Stimulated activated CD4-positive, alpha-beta T cell treated with anti-CD3 and anti-CD28 coated beads, TNF-alpha, amount 100 ng/mL, for 24 hours (primary cell): ENCODE measurements around the gene SDC3.

Source experiments
- DNase-seq, 3 experiments: peaks; one replicate each; pipeline ENCODE4 v3.0.0-alpha.2; 2020; ENCODE audit warnings: low read depth in 3 of 3

The SDC3 gene

GRCh38 chr1:30888975-30889374, 19.6 kb downstream of the SDC3 start:
- DNase-seq = no peak

- no peak for DNase-seq
These were observed 20.2 kb downstream of the SDC3 start for GRCh38 chr1:30888391-30888790.

GRCh38 chr1:30887485-30888315, 20.9 kb downstream of the SDC3 start:
- DNase-seq = no peak

- DNase-seq = no peak
These were observed 21.7 kb downstream of the SDC3 start for GRCh38 chr1:30886710-30887428.

GRCh38 chr1:30885570-30886522, 22.7 kb downstream of the SDC3 start:
- DNase-seq = no peak

- no peak for DNase-seq
These were observed 23.8 kb downstream of the SDC3 start for GRCh38 chr1:30884723-30885122.

GRCh38 chr1:30883389-30884172, 25.0 kb downstream of the SDC3 start:
- no peak for DNase-seq

GRCh38 chr1:30882678-30883388, 25.7 kb downstream of the SDC3 start:
- no peak for DNase-seq

GRCh38 chr1:30881319-30882181, 27.0 kb downstream of the SDC3 start:
- DNase-seq = no peak

- no peak for DNase-seq
These were observed 27.8 kb downstream of the SDC3 start for GRCh38 chr1:30880678-30881318.

GRCh38 chr1:30879940-30880677, 28.4 kb downstream of the SDC3 start:
- DNase-seq = no peak

- DNase-seq = no peak
These were observed 29.3 kb downstream of the SDC3 start for GRCh38 chr1:30879126-30879786.

GRCh38 chr1:30878559-30878958, 30.0 kb downstream of the SDC3 start:
- no peak for DNase-seq

- no peak for DNase-seq
These were observed 30.5 kb downstream of the SDC3 start for GRCh38 chr1:30878016-30878415.

- DNase-seq = no peak
These were observed 31.2 kb downstream of the SDC3 start for GRCh38 chr1:30877205-30877912.

GRCh38 chr1:30876451-30877204, 31.9 kb downstream of the SDC3 start:
- DNase-seq = no peak
